Thyroid gland (tissue), 4 donors: ENCODE measurements around the gene COQ4. TPM values are rescaled to one million over a fixed set of nuclear protein-coding genes. Genes with fewer than 3 reads are reported as not detected.

Experiments
- DNase-seq, 2 donors: peaks; one replicate each; pipeline ENCODE4 v3.0.0-alpha.2; 2019
- H3K27ac ChIP-seq, 3 donors: fragments of 200-600 bp; sonication (generic); 1 replicate in 2 of 3; 2 replicates in 1 of 3; pipeline ENCODE4 v1.5.1; 2016 to 2019; ENCODE audit warnings: mild to moderate bottlenecking in 1 of 3, moderate library complexity in 1 of 3
- H3K27me3 ChIP-seq: fragments of 200-600 bp; sonication (generic); one replicate; pipeline ENCODE4 v1.5.1; 2019
- H3K36me3 ChIP-seq, 2 donors: fragments of 200-600 bp; sonication (generic); one replicate each; pipeline ENCODE4 v1.5.1; 2016 to 2019
- H3K4me1 ChIP-seq, 2 donors: fragments of 200-600 bp; sonication (generic); one replicate each; pipeline ENCODE4 v1.5.1; 2017 to 2019
- H3K4me3 ChIP-seq, 3 donors: fragments of 200-600 bp; sonication (generic); replicated peaks in 1 of 3; 1 replicate in 2 of 3; 2 replicates in 1 of 3; pipeline ENCODE4 v1.5.1; 2016; ENCODE audit warnings: mild to moderate bottlenecking in 1 of 3
- H3K9me3 ChIP-seq: fragments of 200-600 bp; sonication (generic); one replicate; pipeline ENCODE4 v1.5.1; 2017
- CTCF ChIP-seq, 6 experiments: fragments of 200-600 bp in 3 of 6; fragments of 450-650 bp in 3 of 6; sonication (generic) in 3 of 6; IDR thresholded peaks; one replicate each; pipeline ENCODE4 v1.5.1; 2016 to 2019; ENCODE audit warnings: antibody characterized with exemption in 6 of 6, mild to moderate bottlenecking in 2 of 6, inconsistent platforms in 1 of 6, moderate library complexity in 1 of 6
- POLR2A ChIP-seq, 2 donors: fragments of 450-650 bp; IDR thresholded peaks; one replicate each; pipeline ENCODE4 v1.6.1; 2017; ENCODE audit warnings: antibody characterized with exemption in 2 of 2, mild to moderate bottlenecking in 2 of 2, moderate library complexity in 1 of 2
- WGBS, 2 donors: methylation state at CpG; one replicate each; pipeline ENCODE4 v1.1.5; 2017; 5-methylcytosine and 5-hydroxymethylcytosine counted together
- intact Hi-C: fragments of 100-400 bp; cut with DNase I; formaldehyde crosslinking; loops from one replicate; pipeline ENCODE4 v1.15.1; 2023
- total RNA-seq, 4 donors: library from RNA; depleted of rRNA; stranded (reverse); fragments of >200 nt; gene quantifications; one replicate each; pipeline ENCODE4 v1.2.3, GENCODE V29; 2016

Gene COQ4
- total RNA-seq, 4 donors from 2014 or later, result 71.8 to 137 (median 108) TPM

GRCh38 chr9:128382261-128382660, 59.6 kb downstream of the COQ4 start:
- peaks cover 6 to 9% of the 10 kb centered on the region in 2 donors for H3K36me3 ChIP-seq
- H3K27ac ChIP-seq, result no peak overlapping the region
- H3K27me3 ChIP-seq, result no peaks in the 10 kb centered on the region
- 72 to 77% methylated on average over 6 of the region's 6 CpGs for WGBS, 2 donors
- no peak for DNase-seq
- no peaks in the 10 kb centered on the region for H3K4me1 ChIP-seq
- intact Hi-C loops, result no loop called here
- no peaks in the 10 kb centered on the region for H3K9me3 ChIP-seq
- TF ChIP-seq CTCF (IDR thresholded peaks at IDR 0.05), result no peak
- H3K4me3 ChIP-seq, result no peak overlapping the region

- H3K9me3 ChIP-seq, result no peaks in the 10 kb centered on the region
- H3K4me1 ChIP-seq, result no peaks in the 10 kb centered on the region
- WGBS, 2 donors, result 82 to 88% methylated on average over 9 of the region's 9 CpGs
- H3K4me3 ChIP-seq, result no peak overlapping the region
- intact Hi-C loops, result no loop called here
- H3K27ac ChIP-seq, result no peak overlapping the region
- no peaks in the 10 kb centered on the region for H3K27me3 ChIP-seq
- TF ChIP-seq POLR2A (IDR thresholded peaks at IDR 0.05), result no peak
- TF ChIP-seq CTCF (IDR thresholded peaks at IDR 0.05), result no peak
- H3K36me3 ChIP-seq, result peaks cover 15% of the 10 kb centered on the region in 2 donors
- DNase-seq, result no peak
Observed at GRCh38 chr9:128383007-128383753, 60.5 kb downstream of the COQ4 start.

Other genes with a start within 250 kb of the COQ4 start
- 100 to 1,000 TPM in 1 of 4 donors, 10 to 100 TPM in 3; 80.0 to 112 (median 88.4) TPM for gene PTGES2, start 195.1 kb upstream of the COQ4 start, total RNA-seq
- 10 to 100 TPM in 1 of 4 donors, 1 to 10 TPM in 2, under 1 TPM in 1; 0.45 to 10.6 (median 2.5) TPM for gene LCN2, start 173.4 kb upstream of the COQ4 start, total RNA-seq
- gene BBLN, start 162.6 kb upstream of the COQ4 start, total RNA-seq, result 100 to 1,000 TPM in 3 of 4 donors, 10 to 100 TPM in 1; 98.1 to 204 (median 172) TPM
- 10 to 100 TPM; 47.8 to 58.5 (median 52.7) TPM for gene CIZ1, start 131.3 kb upstream of the COQ4 start, total RNA-seq
- 1 to 10 TPM; 4.7 to 9.2 (median 5.4) TPM for gene DNM1, start 119.5 kb upstream of the COQ4 start, total RNA-seq
- 100 to 1,000 TPM in 3 of 4 donors, 10 to 100 TPM in 1; 94.6 to 140 (median 118) TPM for gene GOLGA2, start 46.8 kb upstream of the COQ4 start, total RNA-seq
- gene SWI5, start 46.6 kb upstream of the COQ4 start, total RNA-seq, result 10 to 100 TPM; 18.5 to 50.2 (median 49.2) TPM
- 10 to 100 TPM in 3 of 4 donors, 1 to 10 TPM in 1; 8.3 to 19.2 (median 16.6) TPM for gene TRUB2, start 392 bp upstream of the COQ4 start, total RNA-seq
- 10 to 100 TPM; 15.9 to 38.4 (median 30.4) TPM for gene SLC27A4, start 17.7 kb downstream of the COQ4 start, total RNA-seq
- gene URM1, start 48.5 kb downstream of the COQ4 start, total RNA-seq, result 10 to 100 TPM; 24.3 to 39.4 (median 31.2) TPM
- gene CERCAM, start 98.0 kb downstream of the COQ4 start, total RNA-seq, result 10 to 100 TPM; 22.3 to 35.4 (median 27.2) TPM
- 10 to 100 TPM; 21.9 to 25.5 (median 22.4) TPM for gene ODF2, start 133.2 kb downstream of the COQ4 start, total RNA-seq
- gene GLE1, start 181.9 kb downstream of the COQ4 start, total RNA-seq, result 10 to 100 TPM; 24.1 to 30.3 (median 25.5) TPM
- gene SPTAN1, start 229.7 kb downstream of the COQ4 start, total RNA-seq, result 100 to 1,000 TPM; 189 to 307 (median 278) TPM